Stimulated activated naive CD8-positive, alpha-beta T cell treated with anti-CD3 and anti-CD28 coated beads, Interleukin-15, Interleukin-2, amounts not matched to agents 100 ng/mL and 50 ng/mL, for 24 hours (primary cell): ENCODE measurements around the gene VLDLR.

Source experiments
- H3K27ac Mint-ChIP-seq: one replicate; pipeline ENCODE4 v1.8.0; 2021; ENCODE audit warnings: mild to moderate bottlenecking, mixed read lengths
- H3K27me3 Mint-ChIP-seq: one replicate; pipeline ENCODE4 v1.8.0; 2021; ENCODE audit warnings: mixed read lengths
- H3K36me3 Mint-ChIP-seq: one replicate; pipeline ENCODE4 v1.8.0; 2021; ENCODE audit warnings: low read depth, mixed read lengths
- H3K4me1 Mint-ChIP-seq: one replicate; pipeline ENCODE4 v1.8.0; 2021; ENCODE audit warnings: low read depth, mixed read lengths
- H3K4me3 Mint-ChIP-seq: one replicate; pipeline ENCODE4 v1.8.0; 2021; ENCODE audit warnings: mild to moderate bottlenecking, mixed read lengths
- H3K9me3 Mint-ChIP-seq: one replicate; pipeline ENCODE4 v1.8.0; 2021; ENCODE audit warnings: mixed read lengths

Gene VLDLR

DNA sequence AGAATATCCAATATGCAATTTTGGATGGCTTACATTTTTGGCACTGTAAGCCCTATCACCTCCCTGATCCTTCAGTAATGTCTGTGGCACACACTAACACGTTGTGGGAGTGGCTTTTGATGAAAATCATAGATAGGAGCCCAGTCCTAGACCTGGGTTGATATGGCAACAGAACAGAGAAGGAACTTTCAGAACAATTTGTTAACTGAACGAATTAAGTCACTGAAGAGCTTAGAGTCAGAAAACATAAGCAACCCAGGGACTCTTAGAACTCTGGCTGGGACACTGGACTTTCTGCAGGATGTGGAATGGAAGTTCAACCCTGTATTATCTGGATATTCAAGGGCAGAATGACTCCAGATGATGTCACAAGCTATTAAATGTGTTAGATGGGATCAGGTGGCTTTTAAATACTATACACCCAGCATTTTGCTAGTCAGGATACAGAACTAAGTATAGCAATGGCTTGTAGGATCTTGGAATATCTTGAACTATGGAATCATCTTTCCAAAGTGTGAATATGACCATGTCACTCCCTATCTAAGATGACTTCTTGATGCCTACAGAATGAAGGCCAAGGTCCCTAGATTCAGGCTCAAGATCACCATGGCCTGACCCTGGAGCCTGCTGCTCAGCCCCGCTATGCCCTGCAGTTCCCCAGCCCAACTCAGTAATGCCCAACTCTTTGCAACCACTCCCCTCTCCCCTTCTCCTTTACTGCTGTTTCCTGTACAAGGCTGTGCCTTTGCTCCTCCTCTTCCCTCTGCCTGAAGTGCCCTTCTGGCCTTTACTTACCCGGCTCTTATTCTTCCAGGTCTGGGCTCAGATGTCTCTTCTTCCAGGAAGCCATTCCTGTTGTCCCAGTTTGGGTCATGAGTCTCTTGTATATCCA lies 42.8 kb downstream of the VLDLR start:
- Mint-ChIP-seq H3K4me3 (no peak overlapping the region), H3K4me1 (peaks cover 11% of the 10 kb centered on the region), H3K27ac (no peak overlapping the region), H3K36me3 (peaks cover 24% of the 10 kb centered on the region), H3K27me3 (peaks cover 6% of the 10 kb centered on the region), H3K9me3 (peaks cover 6% of the 10 kb centered on the region)

DNA sequence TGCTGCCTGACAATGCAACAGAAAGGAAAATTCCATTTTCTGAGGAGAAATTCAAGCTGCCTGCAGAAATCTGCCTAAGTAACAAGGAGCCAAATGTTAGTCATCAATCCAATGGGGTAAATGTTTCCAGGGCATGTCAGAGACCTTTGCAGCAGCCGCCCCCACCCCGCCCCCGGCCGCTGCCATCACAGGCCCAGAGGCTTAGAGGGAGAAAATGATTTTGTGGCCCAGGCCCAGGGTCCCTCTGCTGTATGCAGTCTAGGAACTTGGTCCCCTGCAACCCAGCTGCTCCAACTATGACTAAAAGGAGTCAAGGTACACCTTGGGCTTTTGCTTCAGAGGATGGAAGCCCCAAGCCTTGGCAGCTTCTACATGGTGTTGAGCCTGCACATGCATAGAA lies 45.0 kb downstream of the VLDLR start:
- no peaks in the 10 kb centered on the region for H3K4me1 Mint-ChIP-seq
- H3K4me3 Mint-ChIP-seq = no peak overlapping the region
- H3K27ac Mint-ChIP-seq = no peak overlapping the region
- H3K27me3 Mint-ChIP-seq = peaks cover 6% of the 10 kb centered on the region
- H3K9me3 Mint-ChIP-seq = peaks cover 6% of the 10 kb centered on the region
- peaks cover 20% of the 10 kb centered on the region for H3K36me3 Mint-ChIP-seq

DNA sequence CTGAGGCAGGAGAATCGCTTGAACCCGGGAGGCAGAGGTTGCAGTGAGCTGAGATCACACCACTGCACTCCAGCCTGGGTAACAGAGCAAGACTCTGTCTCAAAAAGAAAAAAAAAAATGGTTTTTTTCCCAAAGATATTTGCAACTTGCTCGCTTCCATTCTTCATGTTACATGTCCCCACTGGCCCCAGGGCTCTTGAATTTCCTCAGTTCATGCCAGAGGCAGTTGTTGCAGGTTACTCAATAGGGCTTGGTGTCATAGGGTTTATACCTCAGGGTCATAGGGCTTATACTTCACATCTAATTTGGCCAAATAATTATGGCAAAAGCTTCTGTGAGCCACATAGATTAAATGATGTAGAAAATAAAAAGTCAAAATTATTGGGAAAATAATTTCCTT lies 51.6 kb downstream of the VLDLR start:
- Mint-ChIP-seq H3K4me1 (peaks cover 8% of the 10 kb centered on the region), H3K36me3 (no peaks in the 10 kb centered on the region), H3K27ac (no peak overlapping the region), H3K27me3 (no peaks in the 10 kb centered on the region), H3K9me3 (no peaks in the 10 kb centered on the region), H3K4me3 (no peak overlapping the region)

DNA sequence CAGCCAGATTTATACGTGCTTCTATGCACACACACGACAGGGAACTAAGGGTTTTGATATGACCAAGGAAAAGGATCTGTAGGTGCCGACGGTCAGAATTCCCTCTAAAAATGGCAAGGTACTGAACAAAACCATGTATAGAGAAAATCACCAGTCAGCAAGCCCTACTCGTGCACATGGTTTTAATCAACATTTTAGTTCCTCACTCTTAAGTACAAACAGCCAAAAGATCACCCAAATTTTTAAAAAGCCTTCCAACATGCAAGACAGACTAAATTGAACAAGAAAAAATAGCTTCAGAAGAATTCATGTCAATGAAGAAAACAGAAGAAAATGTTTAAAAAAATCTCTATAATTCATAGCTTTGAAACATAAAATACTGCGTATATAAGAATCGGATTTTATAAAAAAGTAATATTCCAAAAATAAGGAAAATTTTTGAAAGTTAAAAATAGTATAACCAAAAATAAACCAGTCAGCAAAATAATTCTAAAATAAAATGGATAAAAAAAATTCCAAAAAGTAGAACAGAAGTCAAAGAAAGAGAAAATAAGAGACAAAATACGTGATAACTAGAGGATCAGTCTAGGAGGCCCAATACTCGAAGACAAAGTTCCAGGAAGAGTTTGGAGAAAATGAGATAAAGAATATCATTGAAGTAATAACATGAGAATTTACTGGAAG lies 52.7 kb downstream of the VLDLR start:
- Mint-ChIP-seq H3K9me3 (no peaks in the 10 kb centered on the region), H3K27me3 (no peaks in the 10 kb centered on the region)

DNA sequence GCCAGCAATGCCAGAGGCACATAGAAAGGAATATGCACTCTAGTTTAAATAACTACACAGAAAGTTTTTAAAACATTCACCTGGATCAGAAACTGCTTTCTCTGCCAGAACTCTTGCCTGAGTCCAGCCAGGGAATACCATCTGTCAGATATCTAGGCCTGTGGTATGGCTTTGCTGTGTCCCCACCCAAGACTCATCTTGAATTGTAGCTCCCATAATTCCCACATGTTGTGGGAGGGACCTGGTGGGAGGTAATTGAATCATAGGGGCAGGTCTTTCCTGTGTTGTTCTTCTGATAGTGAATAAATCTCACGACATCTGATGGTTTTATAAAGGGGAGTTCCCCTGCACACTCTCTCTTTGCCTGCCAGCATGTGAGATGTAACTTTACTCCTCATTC lies 54.2 kb downstream of the VLDLR start:
- H3K36me3 Mint-ChIP-seq = no peaks in the 10 kb centered on the region
- no peak overlapping the region for H3K4me3 Mint-ChIP-seq
- H3K27me3 Mint-ChIP-seq = no peaks in the 10 kb centered on the region
- H3K27ac Mint-ChIP-seq = no peak overlapping the region
- H3K4me1 Mint-ChIP-seq = peaks cover 8% of the 10 kb centered on the region
- no peaks in the 10 kb centered on the region for H3K9me3 Mint-ChIP-seq

More for the DNA sequence above, 52.7 kb downstream of the VLDLR start:
- H3K4me3 Mint-ChIP-seq = no peak overlapping the region
- H3K27ac Mint-ChIP-seq = no peak overlapping the region
- H3K36me3 Mint-ChIP-seq = no peaks in the 10 kb centered on the region
- peaks cover 8% of the 10 kb centered on the region for H3K4me1 Mint-ChIP-seq

DNA sequence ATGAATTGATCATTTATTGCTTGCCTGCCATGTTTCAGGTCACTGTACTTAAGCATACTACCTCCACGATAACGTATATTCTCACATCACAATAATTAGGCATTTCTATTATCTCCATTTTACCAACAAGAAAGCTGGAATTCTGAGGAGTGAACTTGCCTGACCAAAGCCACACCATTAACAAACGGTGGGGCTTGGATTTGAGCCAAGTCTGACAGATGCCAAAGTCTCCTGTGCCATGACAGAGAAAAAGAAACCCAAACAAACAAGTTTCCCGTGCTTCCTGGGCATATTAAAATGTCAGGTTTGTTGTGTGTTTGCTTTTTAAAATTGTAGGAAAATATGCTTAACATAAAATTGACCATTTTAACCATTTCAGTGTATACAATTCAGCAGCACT lies 54.9 kb downstream of the VLDLR start:
- H3K27me3 Mint-ChIP-seq = no peaks in the 10 kb centered on the region
- H3K4me1 Mint-ChIP-seq = peaks cover 8% of the 10 kb centered on the region
- no peak overlapping the region for H3K4me3 Mint-ChIP-seq

DNA sequence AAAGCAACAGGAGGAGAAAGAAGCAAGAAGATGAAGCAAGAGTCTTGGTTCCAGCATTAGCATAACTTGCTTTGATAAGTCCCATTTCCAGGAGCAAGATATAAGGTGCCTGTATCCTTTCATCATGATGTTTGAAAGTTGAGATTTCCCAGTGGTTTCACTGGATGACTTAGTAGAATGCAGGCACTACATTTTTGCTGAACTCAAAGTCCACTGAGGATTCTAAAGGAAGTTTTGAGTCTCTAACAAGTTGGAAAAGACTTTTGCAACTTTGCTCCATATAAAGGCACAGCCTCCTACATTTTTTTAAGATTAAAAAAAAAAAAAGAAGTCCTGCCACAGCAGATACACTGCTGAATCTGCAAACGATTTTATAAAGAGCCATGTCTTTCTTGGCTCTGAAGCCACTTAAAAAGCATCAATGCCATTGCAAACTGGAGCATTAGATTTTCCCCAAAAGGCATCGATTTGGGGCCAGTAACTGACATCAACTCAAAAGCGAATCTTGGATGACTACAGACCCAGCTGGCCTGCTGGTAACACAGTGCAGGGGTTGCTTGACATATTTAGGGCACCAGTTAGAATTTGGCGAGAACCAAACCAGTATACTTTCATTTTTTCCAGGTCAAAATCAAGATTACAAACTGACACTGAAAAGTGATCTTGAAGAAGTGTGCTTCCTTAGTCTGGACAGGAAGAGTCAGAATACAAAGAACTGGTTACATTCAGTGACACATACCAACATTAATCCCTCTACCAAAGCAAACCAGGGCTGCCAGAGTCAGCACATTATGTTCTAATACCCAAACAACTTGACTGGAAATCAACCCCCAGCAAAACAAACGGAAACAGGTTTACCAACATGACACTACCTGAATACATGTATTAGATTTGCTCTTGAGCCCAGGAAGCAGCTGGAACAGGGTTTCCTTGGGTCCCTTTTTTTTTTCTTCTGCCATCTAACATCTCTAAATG lies 56.6 kb downstream of the VLDLR start:
- Mint-ChIP-seq H3K27ac (no peak overlapping the region), H3K36me3 (no peaks in the 10 kb centered on the region), H3K4me1 (peaks cover 8% of the 10 kb centered on the region), H3K4me3 (no peak overlapping the region), H3K9me3 (no peaks in the 10 kb centered on the region), H3K27me3 (no peaks in the 10 kb centered on the region)

More for the DNA sequence above, 54.9 kb downstream of the VLDLR start:
- H3K27ac Mint-ChIP-seq = no peak overlapping the region
- H3K9me3 Mint-ChIP-seq = no peaks in the 10 kb centered on the region
- no peaks in the 10 kb centered on the region for H3K36me3 Mint-ChIP-seq

DNA sequence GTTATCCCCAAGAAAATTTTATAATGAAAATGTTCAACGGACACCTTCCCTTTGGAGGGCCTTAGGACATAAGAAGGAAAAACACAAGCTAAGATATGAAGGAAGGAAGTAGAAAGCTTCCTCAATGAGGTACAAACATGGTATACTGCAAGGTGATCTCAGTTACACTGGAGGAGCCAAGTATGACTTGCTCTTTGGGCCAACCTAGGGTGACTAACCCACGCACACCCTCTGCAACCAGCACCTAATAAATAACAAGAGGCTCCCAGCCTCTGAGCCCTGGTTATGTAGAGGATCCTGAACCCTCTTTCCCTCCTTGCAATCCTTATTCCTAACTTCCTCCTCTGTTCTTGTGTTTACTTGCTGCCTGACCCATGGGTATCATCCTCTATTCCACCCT lies 57.4 kb downstream of the VLDLR start:
- no peak overlapping the region for H3K27ac Mint-ChIP-seq
- H3K4me3 Mint-ChIP-seq = no peak overlapping the region
- no peaks in the 10 kb centered on the region for H3K9me3 Mint-ChIP-seq
- H3K4me1 Mint-ChIP-seq = peaks cover 8% of the 10 kb centered on the region
- no peaks in the 10 kb centered on the region for H3K36me3 Mint-ChIP-seq
- no peaks in the 10 kb centered on the region for H3K27me3 Mint-ChIP-seq

DNA sequence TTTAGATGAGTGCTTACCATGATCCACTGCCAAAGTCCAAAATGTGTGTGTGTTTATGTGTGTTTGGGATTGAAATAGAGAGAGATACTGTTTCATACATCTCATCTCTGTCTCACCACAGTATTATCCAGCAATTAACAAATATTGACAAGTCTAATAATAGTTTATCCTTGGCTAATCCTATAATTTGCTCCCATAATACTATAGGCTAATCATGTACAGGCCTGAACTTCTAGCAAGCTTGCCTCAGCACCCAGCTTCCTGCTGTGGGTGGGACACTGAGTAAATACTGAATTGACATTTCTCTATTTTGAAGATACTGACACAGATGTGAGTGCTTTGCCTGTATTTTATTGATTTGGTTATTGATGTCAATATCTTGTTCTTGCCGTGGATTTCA lies 60.4 kb downstream of the VLDLR start:
- Mint-ChIP-seq H3K9me3 (no peaks in the 10 kb centered on the region), H3K36me3 (no peaks in the 10 kb centered on the region), H3K27me3 (no peaks in the 10 kb centered on the region), H3K27ac (no peak overlapping the region), H3K4me3 (no peak overlapping the region), H3K4me1 (no peaks in the 10 kb centered on the region)

DNA sequence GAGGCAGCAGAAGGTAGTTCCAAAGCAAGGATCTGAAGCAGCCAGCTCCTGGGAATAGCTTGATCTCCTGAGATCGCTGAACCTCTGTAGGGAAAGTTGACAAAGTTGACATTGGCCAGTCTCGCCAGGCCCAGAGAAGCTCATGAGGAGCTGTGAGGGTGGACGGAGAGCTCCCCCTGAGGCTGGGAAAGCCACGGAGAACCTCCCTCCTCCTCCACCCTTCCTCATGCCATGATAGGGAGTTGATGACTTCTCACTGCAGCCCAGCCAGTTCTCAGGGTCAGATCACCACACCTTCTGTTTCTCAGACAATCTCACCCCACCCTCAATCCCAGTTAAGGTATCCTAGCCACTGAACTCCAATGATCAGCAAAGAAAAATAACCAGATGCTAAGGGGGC lies 65.3 kb downstream of the VLDLR start:
- no peak overlapping the region for H3K27ac Mint-ChIP-seq
- H3K9me3 Mint-ChIP-seq = no peaks in the 10 kb centered on the region
- no peak overlapping the region for H3K4me3 Mint-ChIP-seq
- H3K27me3 Mint-ChIP-seq = no peaks in the 10 kb centered on the region
- H3K4me1 Mint-ChIP-seq = no peaks in the 10 kb centered on the region
- H3K36me3 Mint-ChIP-seq = no peaks in the 10 kb centered on the region

DNA sequence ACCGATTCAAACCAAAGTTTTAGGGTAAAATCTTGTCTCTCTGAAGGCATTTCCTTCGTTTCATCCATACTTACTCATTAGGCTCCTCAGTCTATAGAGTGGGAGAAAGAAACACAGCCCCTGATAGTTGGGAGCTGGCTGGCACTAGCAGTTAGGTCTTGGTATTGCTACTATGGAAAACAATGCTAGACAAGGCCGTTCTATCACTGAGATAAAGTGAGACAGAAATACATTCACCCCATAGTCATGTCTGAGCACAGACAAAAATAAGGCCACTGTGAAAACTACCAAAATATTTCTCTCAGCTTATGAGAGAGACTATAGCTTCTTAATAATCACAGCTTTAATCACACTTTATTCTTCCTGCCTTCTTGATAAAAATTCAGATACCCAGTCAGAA lies 67.0 kb downstream of the VLDLR start:
- Mint-ChIP-seq H3K9me3 (no peaks in the 10 kb centered on the region), H3K4me3 (no peak overlapping the region)

DNA sequence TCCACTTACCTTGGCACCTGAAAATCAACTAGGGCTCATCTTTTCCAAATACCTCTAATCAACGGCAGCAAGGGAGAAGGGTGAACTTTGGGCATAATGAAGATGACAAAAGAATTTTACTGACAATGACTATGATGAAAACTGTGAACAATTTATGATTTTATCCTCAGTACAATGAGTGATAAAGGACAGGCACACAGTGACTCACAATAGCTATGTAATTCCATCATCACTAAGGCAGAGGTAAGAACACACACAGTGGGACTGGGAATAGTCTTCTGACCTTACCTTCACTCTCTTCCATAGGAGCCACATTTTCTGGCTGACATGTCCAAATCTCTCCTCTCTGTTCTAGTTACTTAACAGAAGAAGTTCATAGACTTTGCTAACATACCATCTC lies 69.6 kb downstream of the VLDLR start:
- H3K36me3 Mint-ChIP-seq = peaks cover 3% of the 10 kb centered on the region

More for the DNA sequence above, 67.0 kb downstream of the VLDLR start:
- no peaks in the 10 kb centered on the region for H3K36me3 Mint-ChIP-seq
- H3K4me1 Mint-ChIP-seq = no peaks in the 10 kb centered on the region
- H3K27ac Mint-ChIP-seq = no peak overlapping the region
- no peaks in the 10 kb centered on the region for H3K27me3 Mint-ChIP-seq

DNA sequence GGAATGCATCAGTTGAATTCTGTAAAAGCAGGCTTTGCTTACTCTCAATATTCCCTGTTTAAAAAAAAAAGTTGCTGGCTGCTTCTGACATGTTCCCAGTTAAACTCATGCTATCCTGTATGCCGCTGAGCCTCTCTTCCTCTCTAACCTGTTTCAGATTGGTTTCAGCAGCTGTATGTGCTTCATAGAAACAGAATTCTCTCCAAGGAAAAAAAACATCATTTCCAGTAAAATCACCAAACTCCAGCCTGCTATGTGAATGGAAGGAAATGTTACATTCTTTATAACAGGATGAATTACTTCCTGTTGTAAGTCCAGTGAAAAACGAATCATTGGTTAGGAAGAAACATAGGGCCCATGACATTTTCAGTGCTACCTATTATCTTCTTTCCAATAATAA lies 70.0 kb downstream of the VLDLR start:
- H3K9me3 Mint-ChIP-seq = no peaks in the 10 kb centered on the region
- H3K36me3 Mint-ChIP-seq = peaks cover 7% of the 10 kb centered on the region
- H3K4me3 Mint-ChIP-seq = no peak overlapping the region
- no peaks in the 10 kb centered on the region for H3K4me1 Mint-ChIP-seq
- no peak overlapping the region for H3K27ac Mint-ChIP-seq
- H3K27me3 Mint-ChIP-seq = no peaks in the 10 kb centered on the region

More for the DNA sequence above, 69.6 kb downstream of the VLDLR start:
- Mint-ChIP-seq H3K4me1 (no peaks in the 10 kb centered on the region), H3K27me3 (no peaks in the 10 kb centered on the region), H3K4me3 (no peak overlapping the region), H3K9me3 (no peaks in the 10 kb centered on the region), H3K27ac (no peak overlapping the region)

DNA sequence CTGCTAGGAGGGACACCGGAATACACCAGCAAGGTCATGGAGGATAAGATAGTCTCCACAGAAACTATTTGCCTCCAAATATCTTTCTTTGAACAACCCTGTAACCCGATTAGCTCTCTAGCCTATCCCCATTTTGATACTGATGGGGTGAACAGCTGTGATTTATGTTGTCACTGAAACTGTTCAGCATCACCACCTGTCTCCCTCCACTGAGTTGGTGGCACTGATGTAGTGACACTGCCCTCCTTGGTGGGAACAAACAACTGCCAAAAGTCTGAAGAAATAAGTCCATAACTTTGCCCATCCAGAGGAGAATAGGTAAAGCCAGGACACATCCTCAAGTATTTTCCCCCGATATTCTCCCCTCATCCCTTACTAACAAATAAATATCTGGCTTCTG lies 71.5 kb downstream of the VLDLR start:
- Mint-ChIP-seq H3K27me3 (no peaks in the 10 kb centered on the region), H3K9me3 (no peaks in the 10 kb centered on the region), H3K27ac (no peak overlapping the region), H3K36me3 (peaks cover 8% of the 10 kb centered on the region), H3K4me3 (no peak overlapping the region), H3K4me1 (no peaks in the 10 kb centered on the region)

DNA sequence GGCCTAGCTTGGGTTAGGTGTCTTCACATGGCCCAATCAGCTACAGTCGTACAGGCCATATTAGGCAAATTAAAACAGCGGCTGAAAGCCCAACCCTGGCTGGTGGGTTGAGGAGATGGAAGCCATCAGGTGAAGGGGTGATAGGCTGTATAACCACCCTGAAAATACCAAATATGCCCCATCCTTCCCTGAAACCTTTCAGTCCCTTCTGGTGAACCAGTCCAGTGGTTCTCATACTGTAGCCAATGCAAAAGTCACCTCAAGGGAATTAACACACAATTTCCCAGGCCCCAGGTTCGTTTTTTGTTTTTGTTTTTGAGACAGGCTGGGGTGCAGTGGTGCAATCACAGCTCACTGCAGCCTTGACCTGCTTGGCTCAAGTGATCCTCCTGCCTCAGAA lies 75.9 kb downstream of the VLDLR start:
- Mint-ChIP-seq H3K4me3 (no peak overlapping the region), H3K27me3 (no peaks in the 10 kb centered on the region), H3K36me3 (peaks cover 11% of the 10 kb centered on the region), H3K9me3 (no peaks in the 10 kb centered on the region), H3K27ac (no peak overlapping the region), H3K4me1 (no peaks in the 10 kb centered on the region)
